ENCODE data around the gene JHY.

The JHY gene

DNA sequence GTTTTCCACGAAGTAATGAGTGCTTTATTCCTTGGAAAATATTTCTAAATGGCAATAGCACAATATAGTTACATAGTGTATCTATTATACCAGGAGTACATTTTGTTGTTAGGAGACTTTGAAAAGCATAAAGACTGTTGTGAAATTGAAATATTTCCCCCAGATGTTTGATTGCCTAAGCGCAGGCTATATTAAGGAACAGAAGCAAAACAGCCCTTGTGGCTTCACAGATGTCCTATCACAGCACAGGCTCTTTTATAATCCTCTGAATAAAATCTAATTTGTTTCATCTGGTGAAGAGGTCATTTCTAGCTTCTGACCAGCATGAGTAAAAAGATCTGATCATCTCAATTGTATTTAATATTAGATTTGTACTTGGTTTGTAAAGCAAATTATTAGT is 50.9 kb downstream of the JHY start:
- no peak for DNase-seq (ENCODE audit: low read depth)
- TF ChIP-seq, protein P1, sequence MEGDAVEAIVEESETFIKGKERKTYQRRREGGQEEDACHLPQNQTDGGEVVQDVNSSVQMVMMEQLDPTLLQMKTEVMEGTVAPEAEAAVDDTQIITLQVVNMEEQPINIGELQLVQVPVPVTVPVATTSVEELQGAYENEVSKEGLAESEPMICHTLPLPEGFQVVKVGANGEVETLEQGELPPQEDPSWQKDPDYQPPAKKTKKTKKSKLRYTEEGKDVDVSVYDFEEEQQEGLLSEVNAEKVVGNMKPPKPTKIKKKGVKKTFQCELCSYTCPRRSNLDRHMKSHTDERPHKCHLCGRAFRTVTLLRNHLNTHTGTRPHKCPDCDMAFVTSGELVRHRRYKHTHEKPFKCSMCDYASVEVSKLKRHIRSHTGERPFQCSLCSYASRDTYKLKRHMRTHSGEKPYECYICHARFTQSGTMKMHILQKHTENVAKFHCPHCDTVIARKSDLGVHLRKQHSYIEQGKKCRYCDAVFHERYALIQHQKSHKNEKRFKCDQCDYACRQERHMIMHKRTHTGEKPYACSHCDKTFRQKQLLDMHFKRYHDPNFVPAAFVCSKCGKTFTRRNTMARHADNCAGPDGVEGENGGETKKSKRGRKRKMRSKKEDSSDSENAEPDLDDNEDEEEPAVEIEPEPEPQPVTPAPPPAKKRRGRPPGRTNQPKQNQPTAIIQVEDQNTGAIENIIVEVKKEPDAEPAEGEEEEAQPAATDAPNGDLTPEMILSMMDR (IDR thresholded peaks at IDR 0.05; ENCODE audit: low read depth, low read length, missing control alignments) = no peak
- H3K4me3 ChIP-seq (ENCODE audit: low read depth, low read length) = no peak overlapping the region

DNA sequence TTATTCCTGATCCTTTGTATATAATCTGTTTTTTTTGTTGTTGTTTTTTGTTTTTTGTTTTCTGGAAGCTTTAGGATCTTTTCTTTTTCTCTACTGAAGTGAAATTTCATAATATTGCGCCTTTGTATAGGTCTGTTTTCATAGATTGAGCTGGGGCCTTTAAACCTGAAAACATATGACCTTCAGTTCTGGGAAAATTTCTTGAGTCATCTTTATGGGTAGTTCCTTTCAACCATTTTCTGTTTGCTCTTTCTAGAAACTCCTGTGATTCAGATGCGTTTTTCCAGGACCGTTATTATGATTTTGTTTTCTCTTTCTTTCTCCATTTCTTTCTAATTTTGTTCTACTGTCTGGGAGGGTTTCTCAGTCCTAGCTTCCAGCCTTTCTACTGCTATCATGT is 55.4 kb downstream of the JHY start:
- TF ChIP-seq, protein P1 (IDR thresholded peaks at IDR 0.05; ENCODE audit: low read depth, low read length, missing control alignments) = no peak
- no peak overlapping the region for H3K4me3 ChIP-seq (ENCODE audit: low read depth, low read length)
- no peak for DNase-seq (ENCODE audit: low read depth)

DNA sequence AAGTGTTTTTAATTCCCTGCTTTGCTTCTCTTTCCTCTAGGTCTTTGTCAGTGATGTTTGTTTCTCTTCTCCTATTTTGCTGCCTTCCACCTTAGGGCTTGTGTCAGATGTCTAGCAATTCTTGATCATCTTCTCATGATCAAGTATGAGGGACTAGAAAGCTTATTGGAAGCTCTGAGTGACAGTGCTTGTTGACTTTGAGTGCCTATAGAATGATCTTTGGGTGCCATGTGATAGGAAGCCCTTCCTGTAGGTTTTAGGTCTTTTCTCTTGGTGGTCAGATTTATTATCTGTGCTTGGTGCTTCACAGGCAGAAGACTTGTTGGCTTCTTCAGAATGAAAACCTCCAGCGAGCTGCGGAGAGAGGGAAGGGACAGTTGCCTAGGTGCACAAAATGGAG is 56.0 kb downstream of the JHY start:
- no peak overlapping the region for H3K4me3 ChIP-seq (ENCODE audit: low read depth, low read length)
- DNase-seq (ENCODE audit: low read depth) = no peak
- TF ChIP-seq, protein P1 (IDR thresholded peaks at IDR 0.05; ENCODE audit: low read depth, low read length, missing control alignments) = no peak

DNA sequence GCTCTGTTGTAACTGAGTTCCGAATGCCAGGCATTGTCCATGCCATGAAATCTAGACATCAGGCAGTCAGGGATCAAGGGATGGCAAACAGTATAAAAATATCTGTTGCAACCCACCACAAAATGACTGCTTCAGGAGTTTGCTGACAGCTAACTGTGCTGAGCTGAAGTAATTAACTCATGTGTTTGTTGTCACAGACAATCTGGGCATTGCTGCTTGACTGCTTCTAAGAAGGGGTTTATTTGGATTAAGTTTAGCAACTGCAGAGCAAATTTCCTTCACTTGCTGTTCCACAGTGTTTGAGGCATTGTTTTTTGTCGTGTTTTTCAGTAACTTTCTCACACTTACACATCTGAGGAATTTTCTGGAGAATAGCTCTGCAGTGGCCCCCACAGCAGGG is 68.7 kb downstream of the JHY start:
- DNase-seq (ENCODE audit: low read depth) = no peak
- TF ChIP-seq, protein P1 (IDR thresholded peaks at IDR 0.05; ENCODE audit: low read depth, low read length, missing control alignments) = no peak
- no peak overlapping the region for H3K4me3 ChIP-seq (ENCODE audit: low read depth, low read length)

GRCh38 chr11:122954455-122954854 is 71.9 kb downstream of the JHY start:
- no peak overlapping the region for H3K4me3 ChIP-seq (ENCODE audit: low read depth, low read length)
- TF ChIP-seq, protein P1 (IDR thresholded peaks at IDR 0.05; ENCODE audit: low read depth, low read length, missing control alignments) = no peak
- no peak for DNase-seq (ENCODE audit: low read depth)

DNA sequence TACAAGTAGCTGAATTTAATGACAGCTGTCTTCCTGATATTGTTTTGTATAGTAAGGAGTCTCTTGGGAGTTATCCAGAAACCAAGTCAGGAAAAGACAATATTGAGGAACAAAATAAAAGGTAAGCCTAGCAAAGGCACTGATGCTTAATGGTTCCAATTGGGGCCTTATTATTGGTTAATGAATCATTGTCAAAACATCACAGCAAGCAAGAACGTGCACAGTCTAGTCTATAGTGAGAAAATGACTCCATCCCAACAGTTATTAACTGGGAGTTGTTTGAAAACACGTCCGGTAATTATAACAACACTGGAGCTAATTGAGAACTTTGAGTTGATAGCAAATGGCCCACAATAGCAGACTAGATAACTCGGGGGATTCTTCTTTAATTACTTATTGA is 81.4 kb downstream of the JHY start:
- TF ChIP-seq, protein P1 (IDR thresholded peaks at IDR 0.05; ENCODE audit: low read depth, low read length, missing control alignments) = no peak
- H3K4me3 ChIP-seq (ENCODE audit: low read depth, low read length) = no peak overlapping the region
- DNase-seq (ENCODE audit: low read depth) = no peak

- TF ChIP-seq, protein P1 (IDR thresholded peaks at IDR 0.05; ENCODE audit: low read depth, low read length, missing control alignments) = no peak
- DNase-seq (ENCODE audit: low read depth) = no peak
- H3K4me3 ChIP-seq (ENCODE audit: low read depth, low read length) = no peak overlapping the region
Measured at GRCh38 chr11:122976061-122976733, 93.6 kb downstream of the JHY start.
